Small intestine (tissue), 7 donors: ENCODE data around the gene MB. TPM values are rescaled to one million over a fixed set of nuclear protein-coding genes. Genes with fewer than 3 reads are reported as not detected.

Source experiments
- DNase-seq, 2 donors: peaks; one replicate each; pipeline versions ENCODE4 v3.0.0 to v3.0.0-alpha.2; 2013
- FAIRE-seq: peaks from 2 replicates; lab custom pipeline; 2012; peaks lifted over from hg19 to GRCh38; lab: Jason Lieb, UNC
- H3K27ac ChIP-seq, 3 donors: one replicate each; pipeline ENCODE4 v1.5.1; 2013; ENCODE audit warnings: low read length in 2 of 3, mild to moderate bottlenecking in 2 of 3, control low read depth in 1 of 3, inconsistent platforms in 1 of 3, low read depth in 1 of 3, moderate library complexity in 1 of 3
- H3K27me3 ChIP-seq, 3 donors: one replicate each; pipeline ENCODE4 v1.6.1; 2013; ENCODE audit warnings: low read length in 3 of 3, inconsistent platforms in 1 of 3; ENCODE audit not compliant: control insufficient read depth in 3 of 3, insufficient read depth in 3 of 3
- H3K36me3 ChIP-seq, 3 donors: one replicate each; pipeline ENCODE4 v1.6.1; 2013; ENCODE audit warnings: low read length in 3 of 3, inconsistent platforms in 1 of 3, low read depth in 1 of 3, mild to moderate bottlenecking in 1 of 3, moderate library complexity in 1 of 3; ENCODE audit not compliant: control insufficient read depth in 3 of 3, insufficient read depth in 2 of 3
- H3K4me1 ChIP-seq, 3 donors: one replicate each; pipeline ENCODE4 v1.6.1; 2013; ENCODE audit warnings: low read length in 2 of 3, inconsistent platforms in 1 of 3, low read depth in 1 of 3, mild to moderate bottlenecking in 1 of 3, moderate library complexity in 1 of 3; ENCODE audit not compliant: control insufficient read depth in 3 of 3, insufficient read depth in 2 of 3
- H3K4me3 ChIP-seq, 3 donors: one replicate each; pipeline ENCODE4 v1.5.1; 2013; ENCODE audit warnings: low read length in 3 of 3, control low read depth in 1 of 3, inconsistent platforms in 1 of 3, low read depth in 1 of 3, mild to moderate bottlenecking in 1 of 3, moderate library complexity in 1 of 3
- H3K9me3 ChIP-seq, 2 donors: one replicate each; pipeline ENCODE4 v1.6.1; 2013; ENCODE audit warnings: low read depth in 1 of 2, low read length in 1 of 2; ENCODE audit not compliant: control insufficient read depth in 2 of 2, insufficient read depth in 1 of 2
- WGBS, 3 donors: extraction: QIAGEN DNeasy Blood & Tissue Kit; methylation state at CpG; one replicate each; pipeline ENCODE4 v1.1.7; 2013; 5-methylcytosine and 5-hydroxymethylcytosine counted together
- polyA plus RNA-seq, 4 donors: library from polyadenylated mRNA; stranded (reverse) in 3 of 4; unstranded in 1 of 4; fragments of 200-250 nt in 3 of 4; fragments of 120-200 nt in 1 of 4; gene quantifications; one replicate each; pipeline versions ENCODE4 v1.2.1 to v1.2.3, GENCODE V29; 2013
- donor health status: healthy with polysubstance abuse.
- donor health status: control.
- donor health status: control.
- donor health status: Bipolar disorder and iron deficiency.
- donor health status: healthy.

The MB gene
- polyA plus RNA-seq, 4 donors: 1.9 to 106 (median 45.4) TPM

GRCh38 chr22:35558719-35559118 is 58.4 kb downstream of the MB start:
- no peak for DNase-seq
- Histone ChIP-seq H3K4me1 (no peaks in the 10 kb centered on the region), H3K36me3 (no peaks in the 10 kb centered on the region), H3K27me3 (peaks cover 0 to 2% (median 0%) of the 10 kb centered on the region in 3 donors), H3K27ac (no peak overlapping the region), H3K4me3 (no peak overlapping the region), H3K9me3 (peaks cover 0 to 3% of the 10 kb centered on the region in 2 donors)
- no peak for FAIRE-seq
- WGBS, 3 donors: 79 to 98% (median 87%) methylated on average over 3 of the region's 3 CpGs

- 74 to 78% (median 77%) methylated on average over 5 of the region's 5 CpGs for WGBS, 3 donors
- no peaks in the 10 kb centered on the region for H3K36me3 ChIP-seq
- DNase-seq (no peak), FAIRE-seq (no peak)
- H3K27ac ChIP-seq: no peak overlapping the region
- H3K4me1 ChIP-seq: no peaks in the 10 kb centered on the region
- no peak overlapping the region for H3K4me3 ChIP-seq
- H3K9me3 ChIP-seq: peaks cover 0 to 3% of the 10 kb centered on the region in 2 donors
- H3K27me3 ChIP-seq: peaks cover 0 to 2% (median 0%) of the 10 kb centered on the region in 3 donors
Observed at GRCh38 chr22:35558031-35558430, 59.1 kb downstream of the MB start.

Other genes with a start within 250 kb of the MB start
- gene HMOX1, start 236.2 kb downstream of the MB start, polyA plus RNA-seq: 100 to 1,000 TPM in 1 of 4 donors, 10 to 100 TPM in 3; 22.3 to 119 (median 79.8) TPM
- 10 to 100 TPM in 2 of 4 donors, 1 to 10 TPM in 2; 5.6 to 39.5 (median 19.2) TPM for gene MCM5, start 217.2 kb downstream of the MB start, polyA plus RNA-seq
- 1 to 10 TPM in 3 of 4 donors, under 1 TPM in 1; 0.54 to 3.7 (median 1.7) TPM for gene RASD2, start 76.5 kb downstream of the MB start, polyA plus RNA-seq
- gene APOL6, start 31.1 kb upstream of the MB start, polyA plus RNA-seq: 10 to 100 TPM; 11.3 to 30.5 (median 19.3) TPM
- not detected for gene APOL5, start 100.5 kb upstream of the MB start, polyA plus RNA-seq